Measurements from ENCODE around the gene HDAC5. TPM values are rescaled to one million over a fixed set of nuclear protein-coding genes. Genes with fewer than 3 reads are reported as not detected.

Gene HDAC5
- total RNA-seq, 2 donors from 2014 or later: 71.2 to 145 TPM

DNA sequence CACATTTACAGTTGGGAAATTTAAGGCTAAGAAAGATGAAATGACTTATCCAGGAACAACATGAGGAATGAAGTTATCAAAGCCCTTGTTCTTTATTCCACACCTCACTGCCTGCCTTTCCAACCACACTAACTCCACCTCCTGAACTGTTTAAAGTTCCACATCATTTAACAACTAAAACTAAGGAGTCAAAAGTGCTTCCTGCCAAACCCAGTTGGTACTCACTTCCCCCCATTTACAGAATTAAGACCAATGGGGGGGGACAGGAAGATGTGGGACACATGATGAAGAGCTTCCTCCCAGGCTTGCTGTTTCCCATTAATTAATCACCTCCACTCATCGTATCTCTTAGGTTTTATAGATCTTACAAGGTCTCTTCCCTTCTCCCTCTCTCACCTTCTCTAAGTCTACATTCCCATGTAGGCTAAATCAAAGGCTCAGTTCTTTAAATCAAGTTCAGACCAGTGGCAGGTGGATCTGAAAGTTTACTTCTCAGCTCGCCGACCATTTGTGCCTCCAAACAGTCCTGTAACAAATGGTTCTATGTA is 89.5 kb downstream of the HDAC5 start:
- no peak overlapping the region for H3K27ac ChIP-seq
- DNase-seq (ENCODE audit: low spot score): no peak
- no peaks in the 10 kb centered on the region for H3K27me3 ChIP-seq (replicated peaks; ENCODE audit: insufficient read depth)
- 74% methylated on average over 3 of the region's 3 CpGs for WGBS
- H3K9me3 ChIP-seq: no peaks in the 10 kb centered on the region
- intact Hi-C loops (cut with DNase I): no loop called here
- H3K4me3 ChIP-seq: no peak overlapping the region
- H3K36me3 ChIP-seq: no peaks in the 10 kb centered on the region
- H3K4me1 ChIP-seq (replicated peaks): no peaks in the 10 kb centered on the region
- TF ChIP-seq, protein P1, sequence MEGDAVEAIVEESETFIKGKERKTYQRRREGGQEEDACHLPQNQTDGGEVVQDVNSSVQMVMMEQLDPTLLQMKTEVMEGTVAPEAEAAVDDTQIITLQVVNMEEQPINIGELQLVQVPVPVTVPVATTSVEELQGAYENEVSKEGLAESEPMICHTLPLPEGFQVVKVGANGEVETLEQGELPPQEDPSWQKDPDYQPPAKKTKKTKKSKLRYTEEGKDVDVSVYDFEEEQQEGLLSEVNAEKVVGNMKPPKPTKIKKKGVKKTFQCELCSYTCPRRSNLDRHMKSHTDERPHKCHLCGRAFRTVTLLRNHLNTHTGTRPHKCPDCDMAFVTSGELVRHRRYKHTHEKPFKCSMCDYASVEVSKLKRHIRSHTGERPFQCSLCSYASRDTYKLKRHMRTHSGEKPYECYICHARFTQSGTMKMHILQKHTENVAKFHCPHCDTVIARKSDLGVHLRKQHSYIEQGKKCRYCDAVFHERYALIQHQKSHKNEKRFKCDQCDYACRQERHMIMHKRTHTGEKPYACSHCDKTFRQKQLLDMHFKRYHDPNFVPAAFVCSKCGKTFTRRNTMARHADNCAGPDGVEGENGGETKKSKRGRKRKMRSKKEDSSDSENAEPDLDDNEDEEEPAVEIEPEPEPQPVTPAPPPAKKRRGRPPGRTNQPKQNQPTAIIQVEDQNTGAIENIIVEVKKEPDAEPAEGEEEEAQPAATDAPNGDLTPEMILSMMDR (IDR thresholded peaks at IDR 0.05): no peak
- TF ChIP-seq POLR2A (IDR thresholded peaks at IDR 0.05): no peak
- TF ChIP-seq POLR2AphosphoS5 (IDR thresholded peaks at IDR 0.05): no peak

DNA sequence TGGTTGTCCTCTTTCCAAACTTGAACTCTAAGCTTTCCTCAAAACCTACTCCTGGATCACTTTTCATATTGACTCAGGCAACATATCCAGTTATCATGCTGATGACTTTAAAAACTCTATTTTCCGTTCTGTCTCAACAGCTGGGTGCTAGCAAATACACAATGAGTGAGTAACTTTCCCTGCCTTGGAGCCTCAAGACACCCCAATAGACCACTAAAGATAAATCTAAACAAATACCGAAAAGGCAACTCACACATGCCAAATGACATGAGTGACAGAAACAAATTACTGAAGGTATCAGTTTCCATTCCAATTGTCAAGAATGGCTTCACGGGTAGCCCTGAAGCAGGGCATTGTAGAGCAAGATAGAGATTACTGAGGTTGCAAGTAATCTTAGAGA is 93.0 kb downstream of the HDAC5 start:
- Histone ChIP-seq H3K4me1 (replicated peaks) (no peaks in the 10 kb centered on the region), H3K36me3 (no peaks in the 10 kb centered on the region), H3K9me3 (no peaks in the 10 kb centered on the region), H3K27ac (no peak overlapping the region), H3K4me3 (no peak overlapping the region), H3K27me3 (replicated peaks; ENCODE audit: insufficient read depth) (no peaks in the 10 kb centered on the region)
- no peak for DNase-seq (ENCODE audit: low spot score)
- TF ChIP-seq, protein P1 (IDR thresholded peaks at IDR 0.05): no peak
- TF ChIP-seq POLR2A (IDR thresholded peaks at IDR 0.05): no peak
- no peak for TF ChIP-seq POLR2AphosphoS5 (IDR thresholded peaks at IDR 0.05)
- intact Hi-C loops (cut with DNase I): no loop called here
- WGBS: 89% methylated on average over 3 of the region's 3 CpGs

DNA sequence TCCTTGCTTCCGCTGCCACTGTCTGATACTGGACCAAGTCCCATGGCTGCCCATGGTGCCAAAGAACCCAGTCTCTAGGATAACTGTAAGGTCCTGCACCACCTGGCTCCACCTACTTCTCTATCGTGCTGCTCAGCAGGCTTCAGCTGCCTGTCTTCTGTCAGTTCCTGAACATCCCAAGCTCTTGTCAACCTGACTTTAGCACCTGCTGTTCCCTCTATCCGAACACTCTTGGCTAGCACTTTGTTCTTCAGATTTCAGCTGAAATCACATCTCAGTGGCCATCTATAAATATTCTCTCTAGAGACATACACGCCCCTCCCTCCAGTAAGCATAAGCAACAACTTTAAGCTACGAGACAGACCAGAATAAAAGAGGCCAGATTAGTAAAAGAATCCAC is 93.7 kb downstream of the HDAC5 start:
- 83% methylated on average over 5 of the region's 5 CpGs for WGBS

More for the DNA sequence above, 93.7 kb downstream of the HDAC5 start:
- TF ChIP-seq POLR2A (IDR thresholded peaks at IDR 0.05) (no peak), POLR2AphosphoS5 (IDR thresholded peaks at IDR 0.05) (no peak)
- TF ChIP-seq, protein P1 (IDR thresholded peaks at IDR 0.05): no peak
- Histone ChIP-seq H3K36me3 (no peaks in the 10 kb centered on the region), H3K27ac (no peak overlapping the region), H3K9me3 (no peaks in the 10 kb centered on the region), H3K4me1 (replicated peaks) (no peaks in the 10 kb centered on the region), H3K4me3 (no peak overlapping the region), H3K27me3 (replicated peaks; ENCODE audit: insufficient read depth) (no peaks in the 10 kb centered on the region)
- no peak for DNase-seq (ENCODE audit: low spot score)
- intact Hi-C loops (cut with DNase I): no loop called here

Small RNA genes lying within 50 kb of the gene (small RNA-seq; reads per million reads assigned to genes)
- 0 reads per million in 2 donors for gene RNU6-131P

Other genes with a start within 250 kb of the HDAC5 start
- 10 to 100 TPM; 14.9 to 17.7 TPM for gene MPP2, start 216.1 kb downstream of the HDAC5 start, total RNA-seq
- gene PPY, start 181.2 kb downstream of the HDAC5 start, total RNA-seq: not detected
- not detected for gene PYY, start 169.7 kb downstream of the HDAC5 start, total RNA-seq
- 1 to 10 TPM; 3.1 to 3.8 TPM for gene NAGS, start 119.0 kb downstream of the HDAC5 start, total RNA-seq
- gene TMEM101, start 108.7 kb downstream of the HDAC5 start, total RNA-seq: 10 to 100 TPM; 48.0 to 51.6 TPM
- gene LSM12, start 57.0 kb downstream of the HDAC5 start, total RNA-seq: 10 to 100 TPM; 30.0 to 45.2 TPM
- gene G6PC3, start 52.9 kb downstream of the HDAC5 start, total RNA-seq: 10 to 100 TPM; 68.9 to 84.8 TPM
- 1 to 10 TPM; 1.4 to 8.1 TPM for gene HROB, start 18.3 kb upstream of the HDAC5 start, total RNA-seq
- 1 to 10 TPM; 3.2 to 4.4 TPM for gene ASB16, start 47.1 kb upstream of the HDAC5 start, total RNA-seq
- 10 to 100 TPM; 42.9 to 67.2 TPM for gene TMUB2, start 63.3 kb upstream of the HDAC5 start, total RNA-seq
- 10 to 100 TPM; 45.8 to 72.0 TPM for gene ATXN7L3, start 76.2 kb upstream of the HDAC5 start, total RNA-seq
- gene UBTF, start 96.0 kb upstream of the HDAC5 start, total RNA-seq: 10 to 100 TPM; 73.4 to 77.2 TPM
- under 1 TPM in 1 of 2 donors, not detected in 1; 0.51 TPM for gene SLC4A1, start 144.5 kb upstream of the HDAC5 start, total RNA-seq
- gene RUNDC3A, start 185.0 kb upstream of the HDAC5 start, total RNA-seq: 1 to 10 TPM in 1 of 2 donors, under 1 TPM in 1; 0.68 to 2.9 TPM
- gene SLC25A39, start 201.2 kb upstream of the HDAC5 start, total RNA-seq: 100 to 1,000 TPM; 116 to 132 TPM
- 100 to 1,000 TPM; 319 to 404 TPM for gene GRN, start 221.7 kb upstream of the HDAC5 start, total RNA-seq
- gene FAM171A2, start 240.2 kb upstream of the HDAC5 start, total RNA-seq: 1 to 10 TPM; 1.8 to 6.1 TPM

Data from prostate gland (tissue), 2 donors.